ENCODE data around the gene AMMECR1.

DNA sequence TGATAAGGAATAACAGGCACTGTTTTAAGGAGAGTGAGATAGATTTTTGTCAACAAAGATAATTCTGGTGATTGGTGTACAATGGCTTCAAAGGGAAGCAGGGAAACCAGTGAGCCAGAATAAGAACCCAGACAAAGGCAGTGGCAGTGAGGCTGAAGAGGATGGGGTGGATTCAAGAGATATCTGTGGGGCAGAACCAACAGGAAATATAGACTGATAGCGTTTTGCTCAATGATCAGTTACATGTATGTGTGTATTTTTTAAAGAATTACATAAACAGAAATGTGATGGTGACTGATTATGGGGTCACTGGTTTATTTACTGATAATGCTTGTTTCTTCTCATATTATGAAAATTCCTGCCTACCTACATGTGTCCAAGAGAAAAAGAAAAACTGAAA lies 66.4 kb downstream of the AMMECR1 start:
- no peak for TF ChIP-seq ZNF274 (IDR thresholded peaks at IDR 0.05; ENCODE audit: low read depth, low read length)
- no peak for TF ChIP-seq YY1 (IDR thresholded peaks at IDR 0.05; ENCODE audit: insufficient read depth, insufficient read length)
